ENCODE results near the gene RPS6KA1.
"Not testable (repeated sequence)": the region's sequence is repeated elsewhere in the genome, so short reads cannot be mapped to it uniquely, and the experiment has no call there.

The RPS6KA1 gene

GRCh38 chr1:26582053-26582835 is 52.7 kb downstream of the RPS6KA1 start:
- H3K4me1 ChIP-seq: no peaks in the 10 kb centered on the region

GRCh38 chr1:26582836-26583460 is 53.4 kb downstream of the RPS6KA1 start:
- no peak for TF ChIP-seq CTCF (IDR thresholded peaks at IDR 0.05)
- peak; percentile 70 to 77 for DNase-seq
- H3K4me3 ChIP-seq: no peak overlapping the region
- H3K9me3 ChIP-seq: no peaks in the 10 kb centered on the region
- no peaks in the 10 kb centered on the region for H3K4me1 ChIP-seq
- intact Hi-C loops (cut with DNase I; ENCODE audit: low total_unique reads): no loop called here
- H3K36me3 ChIP-seq: no peaks in the 10 kb centered on the region
- peaks cover 0 to 3% of the 10 kb centered on the region in 2 donors for H3K27me3 ChIP-seq
- no peak overlapping the region for H3K27ac ChIP-seq

More at GRCh38 chr1:26582053-26582835, 52.7 kb downstream of the RPS6KA1 start:
- intact Hi-C loops (cut with DNase I; ENCODE audit: low total_unique reads): no loop called here
- H3K27ac ChIP-seq: no peak overlapping the region
- no peak for DNase-seq
- TF ChIP-seq CTCF (IDR thresholded peaks at IDR 0.05): no peak
- peaks cover 0 to 3% of the 10 kb centered on the region in 2 donors for H3K27me3 ChIP-seq
- H3K4me3 ChIP-seq: no peak overlapping the region
- H3K36me3 ChIP-seq: no peaks in the 10 kb centered on the region
- H3K9me3 ChIP-seq: no peaks in the 10 kb centered on the region

GRCh38 chr1:26583646-26584485 is 54.3 kb downstream of the RPS6KA1 start:
- TF ChIP-seq CTCF (IDR thresholded peaks at IDR 0.05): no peak
- Histone ChIP-seq H3K4me1 (no peaks in the 10 kb centered on the region), H3K4me3 (no peak overlapping the region), H3K27me3 (peaks cover 0 to 3% of the 10 kb centered on the region in 2 donors), H3K36me3 (no peaks in the 10 kb centered on the region), H3K27ac (no peak overlapping the region), H3K9me3 (peaks cover 0 to 8% (median 0%) of the 10 kb centered on the region in 3 donors)
- DNase-seq: no peak
- intact Hi-C loops (cut with DNase I; ENCODE audit: low total_unique reads): no loop called here

- H3K36me3 ChIP-seq; H3K4me3 ChIP-seq; H3K27me3 ChIP-seq; DNase-seq; intact Hi-C loops (cut with DNase I; ENCODE audit: low total_unique reads); H3K4me1 ChIP-seq; H3K27ac ChIP-seq: not testable (repeated sequence)
- peaks cover 0 to 15% (median 0%) of the 10 kb centered on the region in 3 donors for H3K9me3 ChIP-seq
Measured at GRCh38 chr1:26584588-26584987, 55.0 kb downstream of the RPS6KA1 start.

- Histone ChIP-seq H3K27me3 (peaks cover 0 to 3% of the 10 kb centered on the region in 2 donors), H3K4me1 (no peaks in the 10 kb centered on the region), H3K4me3 (no peak overlapping the region), H3K9me3 (peaks cover 0 to 16% (median 0%) of the 10 kb centered on the region in 3 donors), H3K27ac (no peak overlapping the region), H3K36me3 (no peaks in the 10 kb centered on the region)
- no peak for TF ChIP-seq CTCF (IDR thresholded peaks at IDR 0.05)
- DNase-seq: no peak
- intact Hi-C loops (cut with DNase I; ENCODE audit: low total_unique reads): no loop called here
Measured at GRCh38 chr1:26585471-26585870, 55.9 kb downstream of the RPS6KA1 start.
